HG02852 (cell line): ENCODE measurements around the gene TRMT112.
A peak's percentile ranks its signal among the peaks of the same experiment; 100 is the strongest.

ENCODE experiments used
- ATAC-seq: cut with Tn5 transposase; IDR thresholded peaks from one replicate; pipeline ENCODE4 v1.9.1; 2021; ENCODE audit warnings: mild to moderate bottlenecking, moderate library complexity; ENCODE audit not compliant: unreplicated experiment

The TRMT112 gene

GRCh38 chr11:64276653-64277431 is 40.5 kb downstream of the TRMT112 start:
- ATAC-seq, result no peak

GRCh38 chr11:64275841-64276240 is 41.5 kb downstream of the TRMT112 start:
- ATAC-seq, result no peak

GRCh38 chr11:64275031-64275800 is 42.1 kb downstream of the TRMT112 start:
- no peak for ATAC-seq

- ATAC-seq, result peak; percentile 75
Measured at GRCh38 chr11:64269540-64270220, 47.7 kb downstream of the TRMT112 start.

GRCh38 chr11:64268893-64269539 is 48.3 kb downstream of the TRMT112 start:
- peak; percentile 8 for ATAC-seq

- no peak for ATAC-seq
Measured at GRCh38 chr11:64268025-64268892, 49.1 kb downstream of the TRMT112 start.

- no peak for ATAC-seq
Measured at GRCh38 chr11:64267207-64267945, 50.0 kb downstream of the TRMT112 start.
